AG10803 (cell line): ENCODE results near the gene SLC30A7.

Source experiments
- DNase-seq: peaks from one replicate; pipeline ENCODE4 v3.0.0; 2010; ENCODE audit warnings: low read depth
- H3K4me3 ChIP-seq: 2 replicates; pipeline ENCODE4 v1.5.1; 2011; ENCODE audit warnings: mild to moderate bottlenecking, low read length, control low read depth
- CTCF ChIP-seq: conservative IDR thresholded peaks from 2 replicates; pipeline ENCODE4 v1.5.1; 2011; ENCODE audit warnings: mild to moderate bottlenecking, low read length, control low read depth, inconsistent platforms

Gene SLC30A7

GRCh38 chr1:100892554-100892953 lies 3.3 kb upstream of the SLC30A7 start:
- no peak for TF ChIP-seq CTCF
- no peak overlapping the region for H3K4me3 ChIP-seq
- no peak for DNase-seq

GRCh38 chr1:100893718-100894117 lies 2.2 kb upstream of the SLC30A7 start:
- no peak for DNase-seq
- H3K4me3 ChIP-seq = peak overlapping the region; percentile 91
- TF ChIP-seq CTCF = no peak

- TF ChIP-seq CTCF = no peak; the same call in 1 of the 2 replicates
- peak; percentile 60 for DNase-seq
- H3K4me3 ChIP-seq = peak within 1 kb of the TSS; percentile 91
These were observed 1.0 kb upstream of the SLC30A7 start, which contains the start of gene EXTL2 for GRCh38 chr1:100894603-100895539. Gene EXTL2 (minus strand): TSS chr1:100894842. CDS start chr1:100888757, 6,085 bp downstream.

GRCh38 chr1:100896481-100896982 lies 642 bp downstream of the SLC30A7 start:
- DNase-seq = peak; percentile 64
- H3K4me3 ChIP-seq = peak overlapping the region; percentile 91
- no peak for TF ChIP-seq CTCF

- DNase-seq = no peak
- TF ChIP-seq CTCF = no peak
- no peak overlapping the region for H3K4me3 ChIP-seq
These were observed 6.5 kb downstream of the SLC30A7 start for GRCh38 chr1:100902365-100902764.

GRCh38 chr1:100903777-100904176 lies 7.9 kb downstream of the SLC30A7 start:
- no peak overlapping the region for H3K4me3 ChIP-seq
- no peak for DNase-seq
- no peak for TF ChIP-seq CTCF

- no peak for TF ChIP-seq CTCF
- H3K4me3 ChIP-seq = no peak overlapping the region
These were observed 8.6 kb downstream of the SLC30A7 start for GRCh38 chr1:100904528-100904927.

More at GRCh38 chr1:100904528-100904927, 8.6 kb downstream of the SLC30A7 start:
- no peak for DNase-seq
